Activated T-cell treated with anti-CD3 and anti-CD28 coated beads for 1 hour (primary cell): ENCODE data around the gene ST3GAL3.

Experiments
- DNase-seq: peaks from one replicate; pipeline ENCODE4 v3.0.0-alpha.2; 2020; ENCODE audit warnings: low read depth

ST3GAL3 gene, protein sequence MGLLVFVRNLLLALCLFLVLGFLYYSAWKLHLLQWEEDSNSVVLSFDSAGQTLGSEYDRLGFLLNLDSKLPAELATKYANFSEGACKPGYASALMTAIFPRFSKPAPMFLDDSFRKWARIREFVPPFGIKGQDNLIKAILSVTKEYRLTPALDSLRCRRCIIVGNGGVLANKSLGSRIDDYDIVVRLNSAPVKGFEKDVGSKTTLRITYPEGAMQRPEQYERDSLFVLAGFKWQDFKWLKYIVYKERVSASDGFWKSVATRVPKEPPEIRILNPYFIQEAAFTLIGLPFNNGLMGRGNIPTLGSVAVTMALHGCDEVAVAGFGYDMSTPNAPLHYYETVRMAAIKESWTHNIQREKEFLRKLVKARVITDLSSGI

DNA sequence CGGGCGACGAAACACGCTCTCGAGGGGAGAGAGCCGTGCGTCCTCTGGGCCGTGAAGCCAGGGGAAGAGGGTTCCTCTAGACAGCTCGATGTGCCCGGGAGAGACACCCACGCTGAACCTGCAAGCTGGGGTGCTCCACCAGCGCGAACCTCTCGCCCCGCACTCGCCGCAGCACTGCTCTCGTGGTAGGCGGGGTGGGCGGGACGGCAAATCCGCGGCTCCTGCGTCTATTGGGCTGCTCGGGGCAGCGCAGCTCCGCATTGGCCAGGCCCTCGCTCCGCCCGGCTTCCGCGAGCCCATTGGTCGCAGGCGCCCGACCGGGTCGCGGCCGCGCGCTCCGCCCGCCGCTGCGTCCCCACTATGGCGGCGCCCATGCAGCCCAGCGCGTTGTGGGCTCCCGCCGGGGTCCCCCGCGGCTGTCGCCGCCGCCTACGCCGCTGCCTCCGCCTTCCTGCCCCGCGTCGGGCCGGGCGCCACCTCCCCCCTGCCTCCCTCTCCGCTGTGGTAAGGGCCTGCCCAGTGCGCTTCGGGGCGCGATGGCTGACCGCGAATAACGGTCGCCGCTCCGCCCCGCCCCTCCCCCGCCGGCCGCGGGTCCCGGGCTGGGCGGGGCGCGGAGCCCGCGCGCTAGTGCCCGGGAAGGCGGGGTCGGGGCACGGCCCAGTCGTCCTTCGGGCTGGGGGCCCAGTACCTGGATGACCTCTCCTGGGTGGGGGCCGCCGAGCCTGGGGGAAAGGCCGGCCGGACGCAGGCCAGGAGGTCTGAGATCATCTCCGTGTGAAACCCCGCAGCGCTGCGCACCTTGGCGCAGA is at the start of gene ST3GAL3:
TSS of gene ST3GAL3 (plus strand) at position 347 of the 812 bp plus-strand sequence. CDS start 28,727 bp downstream, outside the sequence.
- peak; percentile 82 for DNase-seq

DNA sequence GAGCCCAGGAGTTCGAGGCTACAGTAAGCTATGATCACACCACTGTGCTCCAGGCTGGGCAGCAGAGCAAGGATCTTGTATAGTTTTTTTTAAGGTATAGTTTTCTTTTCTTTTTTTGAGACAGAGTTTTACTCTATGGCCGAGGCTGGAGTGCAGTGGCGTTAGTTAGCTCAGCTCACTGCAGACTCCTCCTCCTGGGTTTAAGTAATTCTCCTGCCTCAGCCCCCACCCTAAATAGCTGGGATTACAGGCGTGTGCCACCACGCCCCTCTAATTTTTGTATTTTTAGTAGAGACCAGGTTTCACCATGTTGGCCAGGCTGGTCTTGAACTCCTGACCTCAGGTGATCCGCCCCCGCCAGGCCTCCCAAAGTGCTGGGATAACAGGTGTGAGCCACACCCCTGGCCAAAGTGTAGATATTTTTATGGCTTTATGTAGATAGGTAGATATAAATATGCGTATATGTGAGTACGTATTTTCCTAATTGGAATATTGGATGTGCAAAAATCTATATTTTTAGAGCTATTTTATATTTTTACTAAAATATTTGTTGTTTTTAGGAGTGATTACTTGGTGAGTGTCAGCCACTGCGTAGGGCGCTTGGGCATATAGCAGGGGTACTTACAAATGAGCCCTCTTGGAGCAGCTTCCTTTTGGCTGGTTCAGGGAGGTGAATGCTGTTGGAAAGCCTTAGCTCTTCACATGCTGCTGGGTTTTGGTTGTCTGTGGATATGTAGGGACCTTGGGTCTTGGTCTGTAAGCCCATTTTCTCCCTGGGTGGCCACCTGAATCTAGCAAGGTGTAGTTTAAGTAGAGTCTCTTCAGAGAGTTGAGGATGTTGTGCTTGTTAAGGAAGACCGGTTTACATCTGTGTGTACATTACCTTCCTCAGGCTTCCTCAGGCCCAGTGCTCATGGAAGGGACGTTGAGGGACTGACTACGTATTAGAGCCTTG is 47.8 kb upstream of the ST3GAL3 start:
- no peak for DNase-seq

DNA sequence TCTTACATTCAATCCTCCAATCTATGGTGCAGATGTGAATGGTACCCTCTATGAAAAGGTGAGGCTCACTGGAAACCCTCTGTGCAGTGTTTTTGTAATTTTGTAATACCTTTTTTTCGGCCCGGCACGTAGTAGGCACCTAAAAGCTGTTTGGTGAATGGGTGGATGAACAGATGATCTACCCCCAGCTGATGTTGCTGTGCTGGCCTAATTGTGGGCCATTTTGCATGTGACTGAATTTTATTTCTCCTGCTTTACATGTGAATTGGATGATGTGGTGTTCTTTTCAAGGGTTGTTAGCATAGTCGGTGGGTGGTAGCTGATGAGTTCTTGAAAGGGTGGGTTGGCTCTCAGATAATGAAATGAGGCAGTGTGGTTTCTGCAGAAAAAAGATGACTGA is 47.0 kb upstream of the ST3GAL3 start:
- DNase-seq: no peak

DNA sequence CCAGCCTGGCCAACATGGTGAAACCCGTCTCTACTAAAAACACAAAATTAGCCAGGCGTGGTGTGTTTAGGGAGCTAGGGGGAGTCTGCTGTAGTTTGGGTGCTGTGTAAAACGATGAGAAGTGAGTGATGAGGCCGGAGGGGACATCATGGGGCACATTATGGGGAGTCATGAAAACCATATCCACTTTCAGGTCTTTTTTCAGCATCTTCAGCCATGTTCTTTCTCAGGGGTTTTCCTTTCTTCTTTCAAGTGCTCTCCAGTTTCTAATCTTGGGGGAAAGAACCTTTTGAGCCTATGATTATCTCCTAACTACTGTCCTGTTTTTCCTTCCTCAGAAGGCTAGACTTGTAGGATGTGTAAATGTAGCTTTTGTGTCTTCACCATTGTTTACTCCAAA is 43.0 kb upstream of the ST3GAL3 start:
- DNase-seq: no peak

DNA sequence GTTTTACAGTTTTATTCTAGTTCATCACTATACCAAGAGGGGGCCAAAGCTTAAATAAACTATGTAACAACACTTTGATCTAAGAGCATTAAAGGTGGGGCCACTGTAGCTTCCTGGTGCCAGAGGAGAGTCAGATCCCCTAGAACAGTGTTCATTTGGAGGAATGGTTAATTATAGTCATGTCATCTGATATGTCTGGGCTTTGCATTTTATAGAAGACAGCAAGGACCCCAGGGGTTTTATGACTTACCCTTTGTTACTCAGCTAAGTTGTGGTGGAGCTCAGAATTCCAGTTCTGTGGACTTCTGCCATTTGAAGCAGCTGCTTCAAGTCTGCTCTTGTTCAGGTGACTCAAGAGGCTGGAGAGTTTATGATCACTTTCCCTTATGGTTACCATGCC is 40.7 kb upstream of the ST3GAL3 start:
- no peak for DNase-seq

DNA sequence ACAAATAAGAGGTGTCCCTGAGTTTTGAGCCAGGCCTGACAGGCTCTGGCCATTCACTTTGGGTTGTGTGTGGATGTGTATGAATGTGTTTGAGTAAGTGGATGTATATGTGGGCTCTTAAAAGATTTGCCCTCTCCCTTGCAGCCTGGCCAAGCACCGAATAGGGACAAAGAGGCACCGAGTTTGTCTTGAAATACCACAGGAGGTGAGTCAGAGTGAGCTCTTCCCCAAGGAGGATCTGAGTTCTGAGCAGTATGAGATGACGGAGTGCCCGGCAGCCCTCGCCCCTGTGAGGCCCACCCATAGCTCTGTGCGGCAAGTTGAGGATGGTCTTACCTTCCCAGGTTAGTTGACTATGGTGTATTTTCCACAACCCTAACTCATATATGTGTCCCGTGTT is 38.4 kb upstream of the ST3GAL3 start:
- DNase-seq: no peak

DNA sequence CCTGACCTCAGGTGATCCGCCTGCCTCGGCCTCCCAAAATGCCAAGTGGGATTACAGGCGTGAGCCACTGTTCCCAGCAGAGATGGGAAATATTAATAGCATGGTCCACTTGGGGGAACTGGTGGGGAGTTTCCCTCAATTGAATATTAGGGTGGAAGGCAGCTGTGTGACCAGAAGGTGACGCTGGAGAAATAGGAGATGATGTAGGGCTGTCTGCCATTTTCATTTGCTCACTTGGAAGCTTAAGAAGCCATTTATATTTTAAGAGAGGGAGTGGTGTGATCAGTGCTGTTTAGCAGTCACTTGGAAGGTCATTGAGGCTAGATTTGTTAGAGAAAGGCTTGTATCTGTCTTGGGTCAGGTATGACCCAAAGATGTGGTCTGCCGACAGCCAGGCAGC is 37.5 kb upstream of the ST3GAL3 start:
- no peak for DNase-seq

DNA sequence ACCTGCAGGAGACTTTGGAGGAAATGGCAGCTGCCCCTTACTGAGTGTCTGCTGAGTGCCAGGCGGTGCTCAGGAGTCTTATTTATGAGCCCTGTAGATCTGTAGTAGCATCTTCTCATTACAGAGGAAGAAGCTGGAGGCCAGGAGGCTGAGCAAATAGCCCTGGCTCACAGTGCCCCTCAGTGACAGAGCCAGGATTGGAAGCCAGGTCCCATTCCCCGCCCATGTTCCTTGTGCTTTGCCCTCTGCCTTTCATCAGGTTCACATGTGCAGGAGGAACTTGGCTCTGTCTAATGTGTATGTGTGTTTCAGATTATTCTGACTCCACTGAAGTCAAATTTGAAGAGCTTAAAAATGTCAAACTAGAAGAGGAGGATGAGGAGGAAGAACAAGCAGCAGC is 36.1 kb upstream of the ST3GAL3 start:
- no peak for DNase-seq

DNA sequence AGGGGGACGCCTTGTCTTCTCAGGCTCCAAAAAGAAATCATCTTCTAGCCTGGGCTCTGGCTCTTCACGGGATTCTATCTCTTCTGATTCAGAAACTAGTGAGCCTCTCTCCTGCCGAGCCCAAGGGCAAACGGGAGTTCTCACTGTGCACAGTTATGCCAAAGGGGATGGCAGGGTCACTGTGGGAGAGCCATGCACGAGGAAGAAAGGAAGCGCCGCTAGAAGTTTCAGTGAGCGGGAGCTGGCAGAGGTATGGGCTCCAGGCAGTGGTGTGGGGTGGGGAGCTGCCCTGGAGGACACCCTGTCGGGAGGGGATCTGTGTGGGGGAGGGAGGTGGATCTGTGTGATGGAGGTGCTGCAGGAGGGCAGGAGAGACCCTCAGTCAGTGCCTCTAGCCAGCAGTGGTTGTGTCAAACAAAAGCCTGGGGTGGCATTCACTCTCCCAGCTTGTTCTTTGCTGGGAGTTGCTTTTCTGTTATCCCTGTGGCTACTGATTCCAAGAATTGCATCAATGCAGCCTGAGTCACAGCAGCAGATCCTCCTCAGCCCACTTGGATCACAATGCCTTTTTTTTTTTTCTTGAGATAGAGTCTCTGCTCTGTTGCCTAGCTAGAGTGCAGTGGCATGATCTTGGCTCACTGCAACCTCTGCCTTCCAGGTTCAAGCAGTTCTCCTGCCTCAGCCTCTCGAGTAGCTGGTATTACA is 35.6 kb upstream of the ST3GAL3 start:
- DNase-seq: no peak

DNA sequence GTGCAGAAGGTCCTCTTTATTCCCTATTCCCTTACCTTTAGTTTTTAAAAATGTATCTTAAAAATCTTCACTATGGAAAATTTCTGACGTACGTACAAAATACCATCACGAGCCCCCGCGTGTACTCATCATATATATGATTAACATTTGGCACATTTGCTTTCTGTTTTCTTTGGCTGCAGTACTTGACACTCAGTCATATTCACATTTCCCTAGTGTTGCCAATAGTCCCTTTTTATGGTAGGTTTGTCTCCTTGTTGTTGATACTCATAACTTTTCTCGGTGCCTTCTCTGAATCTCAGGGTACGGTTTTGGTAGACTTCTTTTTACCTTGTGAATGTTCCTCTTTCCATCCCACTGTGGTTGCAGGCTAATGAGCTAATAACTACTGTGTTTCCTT is 34.1 kb upstream of the ST3GAL3 start:
- DNase-seq: no peak

DNA sequence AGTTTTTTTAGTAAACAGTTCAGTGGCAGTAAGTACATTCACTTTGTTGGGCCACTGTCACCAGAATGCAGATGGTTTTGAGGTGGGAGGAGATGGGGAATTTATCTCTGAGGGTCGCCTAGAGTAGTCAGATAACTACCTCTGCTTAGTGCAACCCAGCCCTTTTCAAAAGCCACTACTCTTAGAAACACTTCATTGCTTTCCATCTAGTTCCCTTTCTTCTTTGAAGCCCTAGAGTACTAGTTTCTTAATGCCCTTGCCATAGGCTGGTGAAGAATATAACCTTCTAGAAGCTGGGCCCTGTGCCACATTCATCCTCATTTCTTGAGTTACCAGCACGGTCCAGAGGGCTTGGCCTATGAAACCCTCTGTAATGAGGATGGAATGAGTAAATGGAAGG is 28.4 kb upstream of the ST3GAL3 start:
- no peak for DNase-seq

DNA sequence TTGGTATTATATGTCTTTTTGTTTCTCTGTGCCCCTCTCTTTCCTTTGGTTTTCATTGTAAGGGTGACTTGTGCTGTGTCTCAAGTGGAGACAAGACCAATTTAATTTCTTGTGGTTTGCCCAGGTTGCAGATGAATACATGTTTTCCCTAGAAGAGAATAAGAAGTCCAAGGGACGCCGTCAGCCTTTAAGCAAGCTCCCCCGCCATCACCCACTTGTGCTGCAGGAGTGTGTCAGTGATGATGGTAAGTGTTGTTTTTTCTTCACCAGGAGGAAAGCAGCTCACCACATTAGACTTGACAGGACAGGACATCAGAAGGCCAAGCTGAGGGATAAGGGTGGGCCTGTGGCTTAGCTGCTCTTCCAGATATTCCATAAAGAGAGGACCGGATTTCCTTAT is 23.8 kb upstream of the ST3GAL3 start:
- no peak for DNase-seq

DNA sequence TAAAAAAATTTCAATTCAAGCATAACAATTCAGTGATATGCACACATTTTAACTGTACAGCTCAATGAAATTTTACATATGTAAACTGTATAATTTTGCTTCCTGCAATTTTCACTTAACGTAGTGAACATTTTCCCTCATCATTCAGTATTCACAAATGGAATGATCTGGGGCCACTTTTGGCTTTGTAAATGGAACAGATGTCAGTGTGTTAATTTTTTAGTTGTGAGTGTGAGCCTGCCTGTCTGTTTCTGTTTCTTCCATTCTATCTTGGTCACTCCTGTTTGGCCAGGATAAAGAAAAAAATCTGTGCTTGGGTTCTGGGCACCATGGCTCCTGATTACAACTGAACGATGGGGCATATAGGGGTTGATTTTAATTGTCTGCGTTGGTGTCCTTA is 20.5 kb upstream of the ST3GAL3 start:
- DNase-seq: no peak

DNA sequence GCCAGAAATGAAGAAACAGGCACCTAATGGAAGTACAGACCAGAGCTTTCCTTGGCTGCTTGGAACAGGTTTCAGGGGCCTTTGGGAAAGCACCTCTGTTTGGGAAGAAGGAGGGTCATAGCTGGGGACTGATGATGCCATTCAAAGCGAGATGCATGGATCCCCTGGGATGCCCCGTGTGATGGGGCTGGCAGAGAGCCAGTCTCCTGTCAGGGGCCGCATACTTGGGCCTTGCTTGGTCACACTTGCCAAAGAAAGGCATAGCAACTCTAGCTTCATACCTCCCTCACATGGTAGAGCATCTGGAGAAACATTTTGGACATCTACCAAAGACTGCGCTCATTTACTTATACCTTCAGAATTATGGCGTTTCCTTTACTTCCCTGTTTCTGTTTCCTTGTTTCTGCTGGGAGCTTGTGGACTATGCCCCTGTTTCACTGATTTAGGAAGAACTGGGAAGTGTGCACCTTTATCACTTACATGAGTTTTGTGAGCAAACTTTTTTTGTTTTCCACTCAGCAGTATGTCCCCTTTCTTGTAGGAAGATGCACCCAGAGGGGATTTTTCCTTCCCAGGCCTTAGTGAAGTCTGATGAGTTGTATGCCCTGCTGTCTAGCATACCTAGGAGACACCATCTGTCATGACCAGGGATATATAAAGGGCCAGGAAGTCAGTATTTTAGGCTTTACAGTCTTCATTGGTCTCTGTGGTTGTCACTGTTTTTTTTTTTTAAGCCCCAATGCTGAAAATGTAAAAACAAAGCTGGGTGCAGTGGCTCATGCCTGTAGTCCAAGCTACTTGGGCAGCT is 19.8 kb upstream of the ST3GAL3 start:
- DNase-seq: no peak

DNA sequence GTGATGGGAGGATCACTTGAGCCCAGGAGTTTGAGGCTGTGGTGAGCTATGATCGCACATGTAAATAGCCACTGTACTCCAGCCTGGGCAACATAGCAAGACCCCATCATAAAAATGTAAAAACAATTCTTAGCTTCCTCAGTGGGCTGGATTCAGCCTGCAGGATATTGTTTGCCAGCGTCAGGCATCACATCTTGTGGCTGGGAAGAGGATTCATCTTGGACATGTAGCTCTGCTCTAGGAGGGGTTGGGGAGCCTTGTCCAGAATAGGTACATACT is 19.3 kb upstream of the ST3GAL3 start:
- DNase-seq: no peak

DNA sequence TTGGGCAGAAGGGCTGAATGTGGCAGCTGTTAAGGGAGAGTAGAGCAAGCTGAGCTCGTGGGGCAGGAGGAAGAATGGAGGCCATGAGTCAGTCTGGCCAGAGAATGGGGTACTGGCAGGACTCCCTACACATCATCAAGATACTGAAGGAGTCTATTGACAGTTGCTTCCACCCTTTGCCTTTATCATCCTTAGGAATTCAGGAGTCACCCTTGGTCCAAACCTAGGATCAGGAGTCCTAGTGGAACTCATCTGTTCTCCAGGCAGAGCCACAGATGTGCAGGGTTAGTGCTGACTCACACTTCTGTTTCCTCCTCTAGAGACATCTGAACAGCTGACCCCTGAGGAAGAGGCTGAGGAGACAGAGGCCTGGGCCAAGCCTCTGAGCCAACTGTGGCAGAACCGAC is 18.7 kb upstream of the ST3GAL3 start:
- no peak for DNase-seq

DNA sequence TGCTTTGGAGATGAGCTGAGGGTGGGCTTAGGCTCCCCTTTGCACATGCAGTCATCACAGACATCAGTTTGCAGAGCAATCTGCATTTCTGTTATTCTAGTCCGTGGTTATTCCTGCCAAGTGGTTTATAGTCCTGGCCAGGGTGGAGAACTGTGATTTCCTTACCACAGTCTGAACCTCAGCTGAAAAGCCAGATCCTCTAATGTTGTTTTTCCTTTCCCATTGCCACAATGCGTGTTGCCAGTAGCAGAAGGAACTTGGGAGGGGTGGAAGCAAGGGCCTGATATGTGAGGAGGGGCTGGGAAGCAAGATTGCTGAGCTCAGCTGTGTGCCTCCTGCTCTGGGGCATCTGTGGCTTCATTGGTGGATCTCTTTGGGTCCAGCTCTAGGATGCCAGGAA is 18.0 kb upstream of the ST3GAL3 start:
- DNase-seq: no peak

DNA sequence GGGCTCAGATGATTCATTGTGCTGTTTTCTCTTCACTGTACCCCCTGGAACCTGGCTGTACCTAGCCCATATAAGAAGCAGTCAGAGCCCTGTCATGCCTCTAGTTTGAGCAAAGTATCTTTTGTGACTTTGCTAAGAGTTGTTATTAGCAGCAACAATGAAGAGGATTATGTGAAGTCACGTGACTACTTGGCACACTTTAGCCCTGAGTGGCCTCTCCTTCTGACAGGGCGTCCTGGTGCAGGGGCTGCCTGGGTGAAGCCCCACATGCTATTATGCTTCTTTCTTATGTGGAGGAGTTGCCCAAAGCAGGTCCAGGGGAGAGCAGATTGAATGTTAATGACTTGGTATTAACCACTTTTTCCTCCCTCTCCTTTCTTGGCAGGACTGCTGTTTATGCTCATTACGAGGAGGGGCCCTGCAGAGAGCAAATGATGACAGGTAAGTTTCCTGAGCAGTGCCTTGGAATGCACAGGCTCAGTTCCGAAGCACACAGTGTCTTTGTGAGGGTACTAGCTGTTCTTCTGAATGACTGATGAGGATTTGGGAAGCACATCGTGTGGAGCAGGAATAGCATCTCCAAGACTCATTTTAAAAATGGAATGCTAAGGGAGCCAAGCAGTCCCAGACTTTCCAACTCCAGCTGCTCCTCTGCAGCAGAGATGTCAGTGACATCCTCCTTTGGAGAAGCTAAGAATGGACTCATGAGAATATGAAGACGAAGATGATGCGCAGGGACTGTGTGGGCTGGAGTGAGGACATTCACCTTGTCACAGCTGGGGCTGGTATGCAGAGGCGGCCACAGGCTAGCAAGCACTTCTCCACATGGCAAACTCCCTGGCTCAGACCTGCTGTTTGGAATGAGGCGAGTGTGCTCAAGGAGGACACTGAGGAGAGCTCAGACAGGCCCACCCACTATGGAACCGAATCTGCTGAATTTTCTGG is 15.2 kb upstream of the ST3GAL3 start:
- DNase-seq: no peak

DNA sequence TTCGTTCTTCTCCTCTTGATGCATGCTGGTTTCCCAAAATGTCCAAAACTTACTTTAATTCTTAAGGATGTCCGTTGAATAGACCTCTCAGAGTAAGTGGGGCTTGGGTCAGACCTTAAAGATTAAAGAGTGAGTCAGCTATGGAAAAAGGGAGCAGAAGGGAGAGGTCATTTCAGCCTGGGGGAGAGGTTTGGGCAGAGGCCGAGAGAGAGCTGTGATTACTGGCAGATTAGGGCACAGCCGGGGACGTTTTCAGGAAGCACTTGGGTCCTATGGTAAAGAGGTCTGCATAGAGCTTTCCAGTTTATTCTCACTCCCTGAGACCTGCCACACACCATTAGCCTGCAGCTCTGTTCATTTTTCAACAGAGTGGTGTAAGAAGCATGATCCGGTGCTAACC is 14.0 kb upstream of the ST3GAL3 start:
- no peak for DNase-seq

DNA sequence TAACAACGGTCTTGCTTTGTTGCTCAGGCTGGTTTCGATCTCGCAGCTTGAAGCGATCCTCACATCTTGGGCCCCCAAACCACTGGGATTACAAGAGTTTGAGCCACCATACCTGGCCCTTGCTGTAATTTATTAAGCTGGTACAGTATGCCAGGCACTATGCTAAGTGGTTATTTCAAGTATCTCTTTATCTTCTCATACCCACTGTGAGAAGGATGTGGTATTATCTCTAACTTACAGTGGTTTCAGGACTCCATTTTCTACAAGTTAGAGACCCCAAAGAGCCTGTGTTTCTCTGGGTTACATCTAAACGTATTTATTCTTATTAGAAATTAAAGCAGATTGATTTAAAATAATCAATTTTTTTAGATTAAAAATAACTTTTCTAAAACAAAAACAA is 8.1 kb upstream of the ST3GAL3 start:
- no peak for DNase-seq
